ENCODE measurements around the gene AKAP10.

DNA sequence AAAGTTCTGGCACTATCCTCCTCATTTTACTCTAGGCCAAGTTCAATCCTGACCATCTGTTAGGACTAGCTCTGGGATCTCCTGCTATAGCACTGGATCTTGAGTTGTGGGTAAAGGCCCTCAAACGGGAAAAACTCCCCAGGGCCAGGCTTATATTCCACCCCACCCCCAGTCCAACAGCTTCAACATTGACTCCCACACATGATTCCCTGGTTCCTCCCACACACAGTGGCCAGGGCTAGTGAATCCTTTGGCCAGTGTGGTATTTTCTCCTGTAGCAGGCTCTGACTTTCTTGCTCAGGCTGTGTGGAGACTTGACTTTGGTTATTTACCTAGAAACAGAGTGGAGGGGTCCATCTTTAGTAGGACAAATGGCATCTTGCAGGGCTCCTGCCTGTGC is 10.3 kb upstream of the AKAP10 start:
- TF ChIP-seq, protein P1, sequence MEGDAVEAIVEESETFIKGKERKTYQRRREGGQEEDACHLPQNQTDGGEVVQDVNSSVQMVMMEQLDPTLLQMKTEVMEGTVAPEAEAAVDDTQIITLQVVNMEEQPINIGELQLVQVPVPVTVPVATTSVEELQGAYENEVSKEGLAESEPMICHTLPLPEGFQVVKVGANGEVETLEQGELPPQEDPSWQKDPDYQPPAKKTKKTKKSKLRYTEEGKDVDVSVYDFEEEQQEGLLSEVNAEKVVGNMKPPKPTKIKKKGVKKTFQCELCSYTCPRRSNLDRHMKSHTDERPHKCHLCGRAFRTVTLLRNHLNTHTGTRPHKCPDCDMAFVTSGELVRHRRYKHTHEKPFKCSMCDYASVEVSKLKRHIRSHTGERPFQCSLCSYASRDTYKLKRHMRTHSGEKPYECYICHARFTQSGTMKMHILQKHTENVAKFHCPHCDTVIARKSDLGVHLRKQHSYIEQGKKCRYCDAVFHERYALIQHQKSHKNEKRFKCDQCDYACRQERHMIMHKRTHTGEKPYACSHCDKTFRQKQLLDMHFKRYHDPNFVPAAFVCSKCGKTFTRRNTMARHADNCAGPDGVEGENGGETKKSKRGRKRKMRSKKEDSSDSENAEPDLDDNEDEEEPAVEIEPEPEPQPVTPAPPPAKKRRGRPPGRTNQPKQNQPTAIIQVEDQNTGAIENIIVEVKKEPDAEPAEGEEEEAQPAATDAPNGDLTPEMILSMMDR (conservative IDR thresholded peaks at IDR 0.05; ENCODE audit: low read depth, low read length): no peak
- TF ChIP-seq EZH2 (IDR thresholded peaks at IDR 0.05; ENCODE audit: borderline replicate concordance, low read depth, low read length, poor library complexity, severe bottlenecking): no peak
